ENCODE results near the gene JAZF1.

DNA sequence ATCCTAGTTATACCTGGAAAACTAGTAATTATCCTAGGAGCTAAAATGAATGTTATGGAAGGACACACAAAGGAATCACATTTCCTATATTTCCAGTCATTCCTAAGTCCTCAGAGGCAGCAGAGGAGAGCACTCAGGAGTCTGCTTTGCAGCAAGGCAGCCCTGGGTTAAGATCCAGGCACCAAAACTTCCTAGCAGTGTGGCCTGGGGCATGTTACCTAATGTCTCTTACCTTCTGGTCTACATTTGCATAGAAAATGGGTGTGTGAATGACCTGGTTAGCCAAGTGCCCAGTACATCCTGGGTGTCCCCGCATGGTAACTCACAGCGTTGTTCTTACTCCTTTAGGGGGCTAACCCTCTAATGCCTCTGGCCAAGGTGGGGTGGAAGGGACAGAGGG, 304.8 kb downstream of the JAZF1 start:
- TF ChIP-seq, protein P1, sequence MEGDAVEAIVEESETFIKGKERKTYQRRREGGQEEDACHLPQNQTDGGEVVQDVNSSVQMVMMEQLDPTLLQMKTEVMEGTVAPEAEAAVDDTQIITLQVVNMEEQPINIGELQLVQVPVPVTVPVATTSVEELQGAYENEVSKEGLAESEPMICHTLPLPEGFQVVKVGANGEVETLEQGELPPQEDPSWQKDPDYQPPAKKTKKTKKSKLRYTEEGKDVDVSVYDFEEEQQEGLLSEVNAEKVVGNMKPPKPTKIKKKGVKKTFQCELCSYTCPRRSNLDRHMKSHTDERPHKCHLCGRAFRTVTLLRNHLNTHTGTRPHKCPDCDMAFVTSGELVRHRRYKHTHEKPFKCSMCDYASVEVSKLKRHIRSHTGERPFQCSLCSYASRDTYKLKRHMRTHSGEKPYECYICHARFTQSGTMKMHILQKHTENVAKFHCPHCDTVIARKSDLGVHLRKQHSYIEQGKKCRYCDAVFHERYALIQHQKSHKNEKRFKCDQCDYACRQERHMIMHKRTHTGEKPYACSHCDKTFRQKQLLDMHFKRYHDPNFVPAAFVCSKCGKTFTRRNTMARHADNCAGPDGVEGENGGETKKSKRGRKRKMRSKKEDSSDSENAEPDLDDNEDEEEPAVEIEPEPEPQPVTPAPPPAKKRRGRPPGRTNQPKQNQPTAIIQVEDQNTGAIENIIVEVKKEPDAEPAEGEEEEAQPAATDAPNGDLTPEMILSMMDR (IDR thresholded peaks at IDR 0.05): no peak
- no peak for TF ChIP-seq POLR2A (IDR thresholded peaks at IDR 0.05)
